HG02970 (cell line): Measurements from ENCODE around the gene NAT16.
"Not testable (repeated sequence)": the region's sequence is repeated elsewhere in the genome, so short reads cannot be mapped to it uniquely, and the experiment has no call there.

Experiments
- ATAC-seq: cut with Tn5 transposase; IDR thresholded peaks from one replicate; pipeline ENCODE4 v1.9.1; 2021; ENCODE audit warnings: mild to moderate bottlenecking, moderate library complexity, moderate number of reproducible peaks; ENCODE audit not compliant: unreplicated experiment, low FRiP score

The NAT16 gene

GRCh38 chr7:101203740-101204738 lies 23.9 kb upstream of the NAT16 start:
- ATAC-seq, result not testable (repeated sequence)

- no peak for ATAC-seq
These were observed 22.5 kb upstream of the NAT16 start for GRCh38 chr7:101202603-101202918.

GRCh38 chr7:101201695-101202602 lies 21.9 kb upstream of the NAT16 start:
- no peak for ATAC-seq

- no peak for ATAC-seq
These were observed 20.9 kb upstream of the NAT16 start, which contains the start of gene MOGAT3 for GRCh38 chr7:101200862-101201599. Gene MOGAT3 (minus strand): TSS chr7:101201036. CDS start chr7:101200854, 182 bp downstream.

- no peak for ATAC-seq
These were observed 20.4 kb upstream of the NAT16 start for GRCh38 chr7:101200504-101200861.

GRCh38 chr7:101199522-101199921 lies 19.4 kb upstream of the NAT16 start:
- ATAC-seq, result not testable (repeated sequence)

GRCh38 chr7:101198476-101198875 lies 18.4 kb upstream of the NAT16 start:
- ATAC-seq, result no peak

- ATAC-seq, result no peak
These were observed 17.9 kb upstream of the NAT16 start for GRCh38 chr7:101197991-101198390.

- no peak for ATAC-seq
These were observed 15.8 kb upstream of the NAT16 start for GRCh38 chr7:101195884-101196283.

- no peak for ATAC-seq
These were observed 9.0 kb upstream of the NAT16 start for GRCh38 chr7:101189109-101189508.

- no peak for ATAC-seq
These were observed 6.8 kb upstream of the NAT16 start for GRCh38 chr7:101186844-101187428.

- ATAC-seq, result no peak
These were observed 6.1 kb upstream of the NAT16 start for GRCh38 chr7:101186194-101186593.

GRCh38 chr7:101185258-101185839 lies 5.3 kb upstream of the NAT16 start:
- no peak for ATAC-seq

GRCh38 chr7:101179713-101180112 lies 380 bp downstream of the NAT16 start:
- no peak for ATAC-seq

- no peak for ATAC-seq
These were observed 976 bp downstream of the NAT16 start for GRCh38 chr7:101179117-101179516.

GRCh38 chr7:101177644-101178043 lies 2.4 kb downstream of the NAT16 start:
- no peak for ATAC-seq

GRCh38 chr7:101175664-101176063 lies 4.4 kb downstream of the NAT16 start:
- ATAC-seq, result no peak

- ATAC-seq, result no peak
These were observed 5.7 kb downstream of the NAT16 start for GRCh38 chr7:101174322-101174854.

- ATAC-seq, result no peak
These were observed 6.3 kb downstream of the NAT16 start for GRCh38 chr7:101173752-101174244.
